Dedifferentiated amniotic fluid mesenchymal stem cell (primary cell): ENCODE data around the gene KRTAP5-3.

Experiments used
- DNase-seq: peaks from one replicate; pipeline ENCODE4 v3.0.0-alpha.2; 2016; ENCODE audit errors: extremely low spot score

The KRTAP5-3 gene

DNA sequence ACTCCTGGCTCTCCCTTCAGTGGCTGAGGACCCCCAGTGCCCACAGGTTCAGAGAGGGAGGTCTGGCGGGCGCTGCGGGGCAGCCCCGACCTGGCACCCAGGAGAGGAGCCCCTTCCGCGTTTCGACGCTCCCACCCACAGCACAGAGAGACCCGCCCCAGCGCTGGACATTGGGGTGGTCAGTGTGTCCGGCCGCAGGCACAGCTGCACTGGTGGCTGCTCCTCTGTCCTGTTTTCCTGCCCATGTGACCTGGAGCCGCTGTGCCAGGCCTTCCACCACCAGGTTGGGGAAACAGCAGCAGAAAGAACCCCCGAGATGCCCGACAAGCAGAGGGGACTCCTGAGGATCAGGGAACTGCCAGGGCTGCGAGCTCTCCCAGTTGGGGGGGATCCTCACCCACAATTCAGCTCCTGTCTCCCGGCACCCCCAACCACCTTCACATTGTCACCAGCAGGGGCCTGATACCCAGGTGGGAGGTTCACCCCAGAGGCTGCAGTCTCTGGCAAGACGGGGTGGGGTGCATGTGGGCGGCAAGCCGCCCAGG lies 35.0 kb upstream of the KRTAP5-3 start:
- DNase-seq = no peak

- DNase-seq = no peak
These were observed 34.3 kb upstream of the KRTAP5-3 start for GRCh38 chr11:1642288-1643145.

DNA sequence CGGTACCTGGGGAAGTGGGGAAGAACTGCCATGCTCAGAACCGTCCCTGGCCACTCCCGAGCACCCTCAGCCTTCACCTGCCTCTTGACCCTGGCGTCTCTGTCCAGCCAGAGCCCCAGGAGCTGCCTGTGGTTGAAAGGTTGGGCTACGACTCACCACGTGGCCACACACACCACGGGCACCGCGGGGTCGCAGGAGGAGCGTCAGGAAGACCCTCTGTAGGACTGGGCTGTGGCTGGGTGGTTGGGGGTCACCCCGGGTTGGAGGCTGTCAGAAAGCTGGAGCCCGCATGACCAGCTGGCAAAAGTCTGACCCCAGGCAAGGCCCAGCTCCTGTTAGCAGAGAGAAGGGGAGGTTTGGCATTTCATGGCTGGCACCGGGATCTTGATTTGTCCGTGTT lies 32.8 kb upstream of the KRTAP5-3 start:
- DNase-seq = no peak

DNA sequence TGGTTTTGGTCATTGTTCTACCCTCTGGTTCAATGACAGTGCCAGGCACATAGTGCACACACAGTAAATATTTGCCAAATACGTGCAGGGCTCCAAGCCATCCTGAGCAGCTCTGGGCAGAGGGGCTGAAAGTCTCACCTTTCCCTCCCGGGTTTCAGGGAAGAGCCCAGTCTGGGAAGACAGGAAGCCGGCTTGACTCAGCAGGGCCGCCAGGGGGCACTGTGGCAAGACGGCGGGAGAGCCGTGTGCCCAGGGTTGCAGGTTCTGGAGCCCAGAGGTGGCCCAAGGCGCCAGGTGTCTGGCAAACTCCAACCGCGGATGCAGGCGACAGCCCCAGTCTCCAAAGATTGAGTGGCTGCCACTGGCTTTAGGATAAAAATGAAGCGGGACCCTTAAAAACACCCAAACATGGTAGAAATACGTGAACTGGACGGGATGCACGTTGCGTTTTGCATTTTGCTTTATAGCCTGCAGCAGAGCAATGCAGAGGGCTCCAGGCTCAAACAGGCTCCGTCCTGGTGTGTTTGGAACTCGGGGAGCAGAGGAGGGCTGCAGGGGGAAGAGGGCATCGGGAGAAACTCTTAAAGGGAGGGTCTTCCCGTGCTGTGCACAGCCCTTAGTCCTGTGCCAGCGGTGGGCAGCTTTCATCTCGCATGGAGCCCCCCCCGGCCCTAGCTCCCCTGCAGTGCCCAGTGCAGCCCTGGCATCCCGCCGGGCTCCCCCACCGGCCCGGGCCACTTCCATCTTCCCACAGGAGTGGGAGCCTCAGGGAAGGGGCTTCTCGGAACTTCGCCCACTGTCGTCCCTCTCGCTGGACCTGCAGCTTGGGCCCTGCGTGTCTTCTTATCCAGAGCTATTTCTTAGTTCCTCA lies 32.0 kb upstream of the KRTAP5-3 start:
- DNase-seq = no peak

- DNase-seq = no peak
These were observed 31.4 kb upstream of the KRTAP5-3 start for GRCh38 chr11:1639666-1640065.

GRCh38 chr11:1639102-1639620 lies 30.9 kb upstream of the KRTAP5-3 start:
- no peak for DNase-seq

DNA sequence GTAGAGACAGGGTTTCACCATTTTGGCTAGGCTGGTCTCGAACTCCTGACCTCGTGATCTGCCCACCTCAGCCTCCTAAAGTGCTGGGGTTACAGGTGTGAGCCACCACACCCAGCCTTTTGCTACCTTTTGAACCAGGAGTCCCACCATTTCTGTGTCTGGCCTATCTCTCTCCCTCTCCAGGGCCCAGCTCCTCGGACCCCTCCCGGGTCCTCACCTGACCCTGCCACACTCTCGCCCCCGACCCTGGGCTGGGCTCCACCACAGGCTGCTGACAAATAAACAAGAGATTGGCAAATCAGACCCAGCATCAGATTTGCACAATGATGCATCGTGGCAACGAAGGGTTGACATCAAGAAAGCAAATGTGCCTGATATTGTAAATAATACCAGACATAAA lies 30.1 kb upstream of the KRTAP5-3 start:
- no peak for DNase-seq

- no peak for DNase-seq
These were observed 29.4 kb upstream of the KRTAP5-3 start for GRCh38 chr11:1637628-1638027.

- no peak for DNase-seq
These were observed 28.2 kb upstream of the KRTAP5-3 start for GRCh38 chr11:1636291-1636950.

- no peak for DNase-seq
These were observed 25.6 kb upstream of the KRTAP5-3 start for GRCh38 chr11:1633864-1634263.

- no peak for DNase-seq
These were observed 23.9 kb upstream of the KRTAP5-3 start for GRCh38 chr11:1632053-1632714.

GRCh38 chr11:1631066-1631568 lies 22.9 kb upstream of the KRTAP5-3 start:
- DNase-seq = no peak

DNA sequence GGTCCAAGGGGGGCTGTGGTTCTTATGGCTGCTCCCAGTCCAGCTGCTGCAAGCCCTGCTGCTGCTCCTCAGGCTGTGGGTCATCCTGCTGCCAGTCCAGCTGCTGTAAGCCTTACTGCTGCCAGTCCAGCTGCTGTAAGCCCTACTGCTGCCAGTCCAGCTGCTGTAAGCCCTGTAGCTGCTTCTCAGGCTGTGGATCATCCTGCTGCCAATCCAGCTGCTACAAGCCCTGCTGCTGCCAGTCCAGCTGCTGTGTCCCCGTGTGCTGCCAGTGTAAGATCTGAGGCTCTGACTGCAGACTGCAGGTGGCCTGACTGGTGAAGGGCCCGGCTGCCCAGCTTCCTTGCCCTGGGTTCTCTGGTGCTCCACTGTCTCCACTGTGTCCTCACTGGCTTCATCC lies 22.0 kb upstream of the KRTAP5-3 start:
- no peak for DNase-seq

GRCh38 chr11:1629326-1630185 lies 21.3 kb upstream of the KRTAP5-3 start, which contains the start of gene KRTAP5-5:
Gene KRTAP5-5, plus strand, starts transcription at chr11:1629775. Its CDS starts 66 bp downstream, at chr11:1629841.
- no peak for DNase-seq

- DNase-seq = no peak
These were observed 20.5 kb upstream of the KRTAP5-3 start for GRCh38 chr11:1628506-1629325.

- no peak for DNase-seq
These were observed 17.3 kb upstream of the KRTAP5-3 start for GRCh38 chr11:1625541-1625940.

DNA sequence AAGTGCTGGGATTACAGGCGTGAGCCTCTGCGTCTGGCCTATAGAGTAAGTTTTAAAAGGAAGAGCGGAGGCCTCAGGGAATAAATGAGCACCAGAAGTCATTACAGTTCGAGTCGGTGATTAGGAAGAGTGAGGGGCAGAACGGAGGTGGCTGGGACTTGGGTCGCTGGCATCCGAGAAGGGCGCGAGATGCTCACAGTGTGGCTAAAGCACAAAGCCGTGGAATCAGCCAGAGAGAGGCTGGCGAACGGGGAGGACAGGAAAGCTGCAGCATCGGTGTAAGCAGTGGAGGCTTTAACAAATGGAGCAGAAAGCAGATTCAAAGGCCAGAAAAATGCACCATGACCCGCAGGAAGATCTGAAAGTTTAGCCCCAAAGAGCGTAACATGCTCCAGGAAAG lies 16.4 kb upstream of the KRTAP5-3 start:
- no peak for DNase-seq

GRCh38 chr11:1623716-1624115 lies 15.5 kb upstream of the KRTAP5-3 start:
- no peak for DNase-seq

GRCh38 chr11:1622086-1622485 lies 13.8 kb upstream of the KRTAP5-3 start, which contains the start of gene KRTAP5-4:
Gene KRTAP5-4, minus strand, starts transcription at chr11:1622138. Its CDS starts 45 bp downstream, at chr11:1622093.
- no peak for DNase-seq
